HAP-1 (cell line): ENCODE results near the gene DNAI1.

Source experiments
- DNase-seq, 2 experiments: peaks; one replicate each; pipeline ENCODE4 v3.0.0-alpha.2; 2016 to 2020; ENCODE audit warnings: low spot score in 2 of 2
- H3K27me3 ChIP-seq: fragments of 250-450 bp; sonication (Bioruptor Pico); 2 replicates; pipeline ENCODE4 v1.5.1; 2020; ENCODE audit warnings: low read depth, mild to moderate bottlenecking, moderate library complexity
- H3K36me3 ChIP-seq: fragments of 250-450 bp; sonication (Bioruptor Pico); replicated peaks from 2 replicates; pipeline ENCODE4 v1.5.1; 2020; ENCODE audit warnings: mild to moderate bottlenecking
- H3K4me1 ChIP-seq: fragments of 250-450 bp; sonication (Bioruptor Pico); 2 replicates; pipeline ENCODE4 v1.5.1; 2020; ENCODE audit warnings: mild to moderate bottlenecking
- H3K4me3 ChIP-seq: fragments of 250-450 bp; sonication (Bioruptor Pico); 2 replicates; pipeline ENCODE4 v1.5.1; 2020; ENCODE audit warnings: mild to moderate bottlenecking, moderate library complexity
- H3K9me3 ChIP-seq: fragments of 250-450 bp; sonication (Bioruptor Pico); 2 replicates; pipeline ENCODE4 v1.5.1; 2020; ENCODE audit warnings: mild to moderate bottlenecking, moderate library complexity
- in situ Hi-C: fragments of 300-500 bp; cut with MboI; formaldehyde crosslinking; loops from 3 replicates; pipeline ENCODE4 v1.14.3; 2020; ENCODE audit warnings: low sequenced_read_pairs, inconsistent platforms, mixed read lengths

DNAI1 gene

DNA sequence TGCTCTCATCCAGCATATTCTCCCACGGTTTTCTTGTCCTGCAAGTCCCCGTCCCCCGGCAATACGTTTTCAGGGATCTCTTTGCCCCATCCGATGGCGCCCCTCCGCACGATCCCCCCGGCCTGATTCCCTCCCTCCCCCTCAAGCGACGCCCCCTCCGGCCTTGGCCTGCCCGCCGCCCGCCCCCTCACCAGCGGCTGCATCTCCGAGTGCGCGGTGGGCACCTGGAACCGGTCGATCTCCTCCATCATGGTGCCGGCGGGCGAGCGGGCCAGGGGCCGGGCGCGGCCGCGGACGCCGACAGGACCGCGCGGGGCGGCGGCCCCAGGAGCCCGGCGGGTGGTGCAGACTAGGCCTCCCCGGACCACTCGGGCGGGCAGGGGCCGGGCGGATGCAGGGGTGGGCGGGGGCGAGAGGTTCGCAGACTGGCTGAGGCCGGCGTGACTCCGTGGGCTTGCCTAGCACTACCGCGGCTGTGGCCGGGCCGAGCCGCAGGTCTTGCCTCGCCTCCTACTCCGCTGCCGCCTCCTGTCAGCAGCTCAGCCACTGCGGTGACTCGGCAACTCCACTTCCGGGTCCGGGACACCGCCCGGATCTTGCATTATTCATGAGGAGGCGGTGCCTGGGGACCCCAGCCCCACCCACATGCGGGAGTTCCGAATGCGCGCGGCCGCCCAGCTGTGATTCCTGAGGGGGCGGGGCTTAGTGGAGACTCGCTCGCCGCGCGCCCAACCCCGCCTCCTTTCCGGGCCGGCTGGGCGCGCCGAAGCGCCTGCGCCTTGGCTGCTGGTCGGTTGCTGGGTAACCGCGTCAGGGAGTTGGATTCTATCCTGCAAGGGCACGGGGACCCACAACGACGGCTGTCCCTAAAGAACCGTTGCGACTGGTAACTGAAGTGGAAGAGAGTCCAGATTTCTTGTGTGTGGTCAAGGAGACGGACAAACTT lies at the start of gene DNAI1, which contains the start of gene FAM219A:
Gene DNAI1 (plus strand): TSS at position 793 of the 946 bp plus-strand sequence. CDS start 201 bp downstream, outside the sequence.
Gene FAM219A (minus strand): TSS at position 558 of the 946 bp plus-strand sequence. CDS start 307 bp downstream, at position 251.
- H3K27me3 ChIP-seq: no peaks in the 10 kb centered on the region
- in situ Hi-C loops: no loop called here
- peaks cover 19% of the 10 kb centered on the region for H3K4me1 ChIP-seq
- H3K36me3 ChIP-seq: peaks cover 4% of the 10 kb centered on the region
- peak within 1 kb of the TSS; percentile 78 for H3K4me3 ChIP-seq
- H3K9me3 ChIP-seq: no peaks in the 10 kb centered on the region
- peak; percentile 92 to 99 for DNase-seq

- no peaks in the 10 kb centered on the region for H3K9me3 ChIP-seq
- no peaks in the 10 kb centered on the region; the same call in none of the 2 replicates for H3K36me3 ChIP-seq
- no peaks in the 10 kb centered on the region for H3K27me3 ChIP-seq
- no peak for DNase-seq
- H3K4me3 ChIP-seq: no peak overlapping the region
- no peaks in the 10 kb centered on the region for H3K4me1 ChIP-seq
- in situ Hi-C loops: loop anchor here (5.0 to 10.0 kb wide), 2 partner anchors 86 to 193 kb away; no protein-coding TSS in a partner anchor
Observed at GRCh38 chr9:34409154-34409553, 49.5 kb upstream of the DNAI1 start.

DNA sequence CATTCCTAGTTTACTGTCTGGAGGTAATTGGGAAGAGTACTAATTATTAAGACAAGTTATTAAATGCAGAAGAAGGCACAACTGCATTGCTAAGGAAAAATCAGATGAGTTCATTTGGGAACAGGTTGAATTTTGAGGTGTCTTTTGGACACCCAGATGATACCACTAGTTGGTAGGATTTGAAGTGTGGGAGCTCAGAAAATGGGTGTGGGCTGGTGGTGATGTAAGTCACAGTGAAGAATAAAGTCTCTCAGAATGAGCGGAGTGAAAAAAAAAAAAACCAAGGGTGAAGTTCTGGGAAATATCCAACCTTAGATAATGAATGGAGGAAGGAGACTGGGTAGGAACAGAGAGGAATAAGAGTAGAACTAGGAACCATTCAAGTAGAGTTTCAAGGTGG lies 46.3 kb upstream of the DNAI1 start:
- H3K4me3 ChIP-seq: no peak overlapping the region
- in situ Hi-C loops: no loop called here
- no peak for DNase-seq
- no peaks in the 10 kb centered on the region for H3K9me3 ChIP-seq
- H3K27me3 ChIP-seq: no peaks in the 10 kb centered on the region
- no peaks in the 10 kb centered on the region for H3K4me1 ChIP-seq
- H3K36me3 ChIP-seq: no peaks in the 10 kb centered on the region

GRCh38 chr9:34413231-34413852 lies 45.3 kb upstream of the DNAI1 start:
- no peak overlapping the region for H3K4me3 ChIP-seq
- H3K4me1 ChIP-seq: no peaks in the 10 kb centered on the region
- H3K36me3 ChIP-seq: no peaks in the 10 kb centered on the region
- no peaks in the 10 kb centered on the region for H3K9me3 ChIP-seq
- H3K27me3 ChIP-seq: no peaks in the 10 kb centered on the region
- in situ Hi-C loops: no loop called here
- DNase-seq: peak; percentile 20 to 87

DNA sequence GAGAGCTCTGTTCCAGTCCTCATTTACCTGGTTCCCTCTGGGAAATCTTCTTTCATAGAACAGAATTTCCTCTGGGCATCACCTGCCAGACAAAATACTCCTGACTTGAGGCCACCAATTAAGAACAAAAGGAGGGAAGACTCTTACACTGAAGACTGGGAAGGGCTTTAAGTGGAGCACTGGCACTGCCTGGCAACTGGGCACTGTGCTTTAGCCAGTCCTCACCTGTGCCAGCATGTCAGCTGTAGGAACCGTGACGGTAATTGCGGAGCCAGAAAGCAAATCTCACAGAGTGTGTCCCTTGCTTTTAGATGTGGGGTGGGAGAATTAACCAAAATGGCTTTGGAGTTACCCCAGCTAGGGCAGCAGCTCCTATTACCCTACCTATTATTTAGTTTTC lies 40.9 kb upstream of the DNAI1 start:
- no peak overlapping the region for H3K4me3 ChIP-seq
- DNase-seq: no peak
- H3K36me3 ChIP-seq: no peaks in the 10 kb centered on the region
- H3K9me3 ChIP-seq: no peaks in the 10 kb centered on the region
- no peaks in the 10 kb centered on the region for H3K27me3 ChIP-seq
- no peaks in the 10 kb centered on the region for H3K4me1 ChIP-seq
- in situ Hi-C loops: no loop called here

DNA sequence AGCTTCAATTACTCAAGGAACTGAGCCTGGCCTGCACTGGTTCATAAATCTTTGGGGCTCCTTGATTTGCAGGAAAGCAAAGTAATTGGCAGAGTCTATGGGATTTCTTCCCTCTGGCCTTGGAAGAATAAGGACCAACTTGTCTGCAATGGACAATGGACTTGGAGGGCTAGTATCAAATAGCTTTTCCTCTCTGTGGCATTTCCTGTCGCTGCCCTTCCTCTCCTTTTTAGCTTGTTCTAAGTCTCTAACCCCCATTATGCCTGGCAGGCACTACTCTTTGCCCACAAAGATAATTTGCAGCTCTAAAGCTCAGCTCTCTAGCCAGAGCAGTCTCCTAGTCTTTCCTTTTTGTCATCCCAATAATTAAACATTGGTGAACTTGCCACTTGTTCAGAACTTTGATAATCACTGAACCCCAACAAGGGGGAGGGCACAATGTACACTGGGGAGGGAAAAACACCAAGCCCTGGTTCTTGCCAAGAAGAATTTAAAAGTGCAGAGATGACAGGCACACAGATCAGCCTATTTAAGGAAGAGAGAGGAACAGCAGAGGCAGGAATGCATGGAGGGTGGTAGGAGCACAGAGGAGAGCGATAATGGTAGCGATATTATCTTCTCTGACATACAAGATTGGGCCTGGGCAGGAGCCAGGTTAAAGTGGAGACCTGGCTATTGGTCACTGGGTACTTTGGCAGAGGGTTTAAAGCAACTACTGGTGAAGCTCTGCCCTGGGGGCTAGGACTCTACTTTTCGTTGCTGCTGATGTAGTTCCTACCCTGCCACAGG lies 38.7 kb upstream of the DNAI1 start:
- H3K27me3 ChIP-seq: no peaks in the 10 kb centered on the region
- no peaks in the 10 kb centered on the region for H3K36me3 ChIP-seq
- no peak overlapping the region for H3K4me3 ChIP-seq
- H3K4me1 ChIP-seq: no peaks in the 10 kb centered on the region
- in situ Hi-C loops: no loop called here
- no peak for DNase-seq
- H3K9me3 ChIP-seq: no peaks in the 10 kb centered on the region

DNA sequence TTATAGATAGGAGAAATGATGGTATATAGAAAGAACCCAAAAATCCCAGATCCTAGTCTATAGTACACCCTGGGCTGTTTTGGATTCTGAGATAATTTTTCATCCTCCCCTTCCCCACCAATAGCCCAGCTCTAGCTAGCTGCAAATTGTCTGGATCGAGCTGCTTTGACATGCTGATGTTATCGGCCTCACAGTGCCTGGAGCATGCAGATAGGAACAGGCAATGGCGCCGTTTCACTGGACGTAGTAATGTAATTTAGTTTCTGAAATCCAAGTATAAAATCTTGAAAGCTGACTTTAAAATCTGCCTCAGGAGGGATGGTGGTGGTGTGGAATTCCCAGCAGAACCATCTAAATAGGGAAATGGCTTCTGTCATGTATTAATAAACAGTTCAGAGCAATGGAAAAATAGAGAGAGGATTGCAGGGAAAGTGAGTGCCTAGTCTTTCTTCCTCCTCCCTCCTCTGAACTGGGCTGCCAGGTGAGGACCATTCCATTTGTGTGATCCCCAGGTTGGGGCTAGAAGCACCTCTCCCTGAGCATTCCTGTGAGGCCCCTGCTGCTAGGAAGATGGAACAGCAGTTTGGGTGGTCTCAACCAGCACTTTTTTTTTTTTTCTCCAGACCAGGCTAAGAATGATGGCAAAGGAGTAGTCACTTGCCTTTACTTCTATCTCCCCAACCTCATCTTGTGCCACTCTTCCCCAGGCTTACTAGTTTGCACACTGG lies 32.1 kb upstream of the DNAI1 start:
- no peaks in the 10 kb centered on the region for H3K4me1 ChIP-seq

DNA sequence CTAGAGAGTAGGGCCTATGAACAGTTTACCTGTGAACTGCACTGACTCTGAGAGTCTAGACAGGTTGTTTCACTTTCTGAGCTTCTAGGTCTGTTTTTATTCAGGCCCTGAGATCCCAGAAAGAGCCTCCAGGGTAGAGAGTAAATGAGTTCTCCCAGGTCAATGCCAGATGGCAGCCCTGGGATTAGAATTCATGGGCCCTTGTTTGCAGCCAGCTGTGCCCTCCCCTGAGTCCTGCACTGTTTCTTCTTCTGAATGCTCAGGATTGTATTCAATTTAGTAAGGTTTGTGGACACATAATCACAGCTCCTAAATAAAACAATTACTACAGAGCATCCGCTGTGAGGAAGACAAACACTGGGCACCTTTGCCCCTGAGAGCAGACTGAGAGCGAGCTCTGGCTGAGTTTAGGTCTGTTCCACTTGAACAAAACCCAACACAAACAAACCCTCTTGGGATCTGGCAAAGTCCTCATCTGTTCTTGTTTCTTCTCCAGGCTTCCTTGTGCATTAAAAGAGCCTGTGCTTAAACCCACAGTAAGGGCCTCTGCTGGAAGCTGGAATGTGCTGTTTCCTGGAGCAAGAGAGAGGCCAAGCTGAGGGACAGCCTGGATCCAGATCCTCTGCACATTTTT lies 30.2 kb upstream of the DNAI1 start:
- in situ Hi-C loops: no loop called here
- H3K27me3 ChIP-seq: no peaks in the 10 kb centered on the region
- H3K4me1 ChIP-seq: no peaks in the 10 kb centered on the region
- DNase-seq: no peak
- no peaks in the 10 kb centered on the region; the same call in 1 of the 2 replicates for H3K36me3 ChIP-seq
- H3K9me3 ChIP-seq: no peaks in the 10 kb centered on the region
- H3K4me3 ChIP-seq: no peak overlapping the region

More for the DNA sequence above, 32.1 kb upstream of the DNAI1 start:
- DNase-seq: no peak
- in situ Hi-C loops: no loop called here
- Histone ChIP-seq H3K36me3 (no peaks in the 10 kb centered on the region; the same call in 1 of the 2 replicates), H3K27me3 (no peaks in the 10 kb centered on the region), H3K9me3 (no peaks in the 10 kb centered on the region), H3K4me3 (no peak overlapping the region)

- DNase-seq: peak; percentile 20 to 67
- H3K9me3 ChIP-seq: no peaks in the 10 kb centered on the region
- no peaks in the 10 kb centered on the region for H3K4me1 ChIP-seq
- in situ Hi-C loops: loop anchor here (5.0 kb wide), 1 partner anchor 161 kb away; no protein-coding TSS in a partner anchor
- no peaks in the 10 kb centered on the region for H3K27me3 ChIP-seq
- H3K36me3 ChIP-seq: no peaks in the 10 kb centered on the region; the same call in 1 of the 2 replicates
- no peak overlapping the region for H3K4me3 ChIP-seq
Observed at GRCh38 chr9:34430843-34431437, 27.7 kb upstream of the DNAI1 start.

GRCh38 chr9:34431667-34432066 lies 26.9 kb upstream of the DNAI1 start:
- H3K4me3 ChIP-seq: no peak overlapping the region
- no peaks in the 10 kb centered on the region for H3K27me3 ChIP-seq
- H3K9me3 ChIP-seq: no peaks in the 10 kb centered on the region
- H3K36me3 ChIP-seq: no peaks in the 10 kb centered on the region; the same call in 1 of the 2 replicates
- no peak for DNase-seq
- in situ Hi-C loops: loop anchor here (5.0 kb wide), 1 partner anchor 161 kb away; no protein-coding TSS in a partner anchor
- no peaks in the 10 kb centered on the region for H3K4me1 ChIP-seq

DNA sequence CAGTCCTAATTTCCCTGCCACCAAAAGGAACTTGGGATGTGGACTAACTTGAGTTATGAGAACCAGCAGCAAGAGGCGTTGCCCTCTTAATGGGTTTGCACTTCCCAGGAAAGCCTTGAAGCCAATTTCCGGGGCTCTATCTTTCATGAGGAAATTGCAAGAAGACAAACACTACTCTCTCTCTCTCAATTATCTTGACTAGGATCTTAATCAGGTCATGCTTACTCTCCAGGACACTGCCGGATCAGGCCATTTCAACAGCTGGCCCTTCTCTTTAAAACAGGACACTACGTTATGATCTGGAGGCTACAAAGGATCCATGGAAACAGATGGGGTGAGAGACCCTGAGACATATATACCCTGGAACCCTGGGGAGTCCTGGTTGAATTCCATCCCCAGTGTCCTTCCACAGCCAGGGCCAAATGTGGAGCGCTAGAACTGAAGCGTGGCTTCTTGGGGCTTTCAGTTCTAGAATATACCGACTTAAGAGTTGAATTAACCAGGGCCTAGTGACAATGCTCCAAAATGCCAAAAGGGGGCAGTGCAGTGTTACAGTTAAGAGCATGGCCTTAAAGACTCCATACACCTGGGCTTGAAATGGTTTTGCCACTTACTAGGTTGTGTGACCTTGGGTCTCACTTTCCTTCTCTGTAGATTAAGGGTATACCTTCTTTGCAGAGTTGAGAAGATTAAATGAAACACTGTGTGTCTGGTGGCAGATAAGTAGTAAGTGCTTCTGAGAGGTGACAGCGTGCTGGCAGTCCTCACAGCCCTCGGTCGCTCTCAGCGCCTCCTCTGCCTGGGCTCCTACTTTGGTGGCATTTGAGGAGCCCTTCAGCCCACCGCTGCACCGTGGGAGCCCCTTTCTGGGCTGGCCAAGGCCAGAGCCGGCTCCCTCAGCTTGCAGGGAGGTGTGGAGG lies 21.3 kb upstream of the DNAI1 start:
- H3K4me3 ChIP-seq: no peak overlapping the region
- in situ Hi-C loops: no loop called here
- DNase-seq: peak; percentile 58 to 77
- H3K9me3 ChIP-seq: no peaks in the 10 kb centered on the region
- H3K4me1 ChIP-seq: no peaks in the 10 kb centered on the region
- no peaks in the 10 kb centered on the region for H3K27me3 ChIP-seq
- peaks cover 4% of the 10 kb centered on the region; the same call in 1 of the 2 replicates for H3K36me3 ChIP-seq
